ENCODE measurements around the gene RPL19.
"Not testable (repeated sequence)": the region's sequence is repeated elsewhere in the genome, so short reads cannot be mapped to it uniquely, and the experiment has no call there.

RPL19 gene

DNA sequence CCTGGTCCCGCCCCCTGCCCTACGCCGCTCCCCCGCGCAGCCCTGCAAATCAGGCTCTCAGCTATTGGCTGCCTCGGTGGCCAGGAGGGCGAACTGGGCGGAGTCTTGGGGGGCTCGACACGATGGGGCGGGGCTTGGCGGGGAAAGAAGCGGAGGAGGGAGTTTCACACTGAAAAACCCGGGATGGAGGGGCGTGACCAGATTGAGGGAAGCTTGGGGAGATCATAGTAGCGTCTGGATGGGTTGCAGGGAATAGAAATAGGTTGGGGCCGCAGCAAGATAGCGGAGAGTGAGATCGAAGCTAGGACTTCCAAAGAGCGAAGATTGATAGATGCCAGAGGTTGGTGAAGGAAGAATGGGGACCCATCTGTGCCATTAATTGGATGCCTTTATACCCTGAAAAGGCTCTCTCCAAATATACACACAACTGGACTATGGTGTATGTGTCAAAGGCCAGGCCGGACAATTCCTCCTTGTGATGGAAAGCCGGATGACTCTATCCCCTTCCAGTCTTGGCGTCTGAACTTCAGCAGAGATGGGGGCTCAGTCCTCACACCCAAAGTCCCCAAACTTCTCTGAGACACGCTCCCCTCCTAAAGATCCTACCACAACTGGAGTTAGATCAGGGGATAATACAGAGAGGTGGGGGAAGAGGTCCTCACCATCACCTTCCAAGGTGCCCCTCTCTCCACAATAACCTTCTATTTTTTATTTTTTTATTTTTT, 26.0 kb downstream of the RPL19 start:
- peak; percentile 58 for DNase-seq

- no peak for DNase-seq
These were observed 27.4 kb downstream of the RPL19 start for GRCh38 chr17:39227364-39227919.

GRCh38 chr17:39229274-39229913, 29.3 kb downstream of the RPL19 start:
- no peak for DNase-seq

GRCh38 chr17:39230361-39230760, 30.3 kb downstream of the RPL19 start:
- no peak for DNase-seq

GRCh38 chr17:39231091-39231561, 31.0 kb downstream of the RPL19 start:
- DNase-seq: no peak

DNA sequence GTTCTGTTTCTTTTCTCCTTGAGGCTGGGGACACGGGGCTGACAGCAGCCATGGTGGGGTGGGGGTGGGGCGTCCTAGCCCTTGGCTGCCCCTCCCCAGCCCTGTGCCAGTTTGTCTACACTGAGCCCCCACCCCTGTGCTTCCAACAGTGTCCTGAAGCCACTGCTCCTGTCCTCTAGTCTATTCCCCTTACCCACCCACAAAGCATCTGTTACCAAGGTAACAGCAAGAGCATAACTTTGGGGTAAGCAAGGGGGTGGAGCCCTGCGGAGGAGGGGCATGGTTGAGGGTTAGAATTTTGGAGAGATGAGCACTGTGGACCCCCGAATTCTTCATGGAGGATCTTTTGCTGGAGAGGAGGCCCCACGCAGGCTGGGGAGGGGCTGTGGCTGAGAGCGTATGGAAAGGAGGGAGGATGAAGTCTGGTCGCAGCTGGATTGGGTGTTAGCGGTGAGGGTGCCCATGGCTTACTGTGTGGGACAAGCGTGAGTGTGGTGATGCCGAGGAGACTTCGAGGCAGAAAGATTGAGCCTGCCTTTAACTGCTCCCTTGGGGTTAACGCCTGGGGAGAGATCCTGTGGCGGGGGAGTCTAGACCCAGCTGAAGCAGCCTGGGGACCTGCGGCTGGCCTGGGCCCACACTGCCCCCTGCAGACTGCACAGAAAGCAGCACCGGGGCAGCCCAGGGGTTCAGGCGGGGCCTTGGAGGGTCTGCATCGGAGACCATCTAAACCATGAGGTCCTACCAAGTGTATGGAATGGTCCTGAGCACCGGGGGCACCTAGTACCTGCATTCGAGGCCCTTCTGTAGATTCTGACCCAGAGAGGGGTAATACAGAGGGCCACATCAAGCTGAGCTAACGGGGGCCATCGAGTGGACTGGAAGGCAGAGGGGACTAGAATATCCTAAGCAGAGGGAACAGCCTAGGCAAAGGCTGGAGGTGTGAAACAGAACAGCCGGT, 31.8 kb downstream of the RPL19 start:
- peak; percentile 70 for DNase-seq

DNA sequence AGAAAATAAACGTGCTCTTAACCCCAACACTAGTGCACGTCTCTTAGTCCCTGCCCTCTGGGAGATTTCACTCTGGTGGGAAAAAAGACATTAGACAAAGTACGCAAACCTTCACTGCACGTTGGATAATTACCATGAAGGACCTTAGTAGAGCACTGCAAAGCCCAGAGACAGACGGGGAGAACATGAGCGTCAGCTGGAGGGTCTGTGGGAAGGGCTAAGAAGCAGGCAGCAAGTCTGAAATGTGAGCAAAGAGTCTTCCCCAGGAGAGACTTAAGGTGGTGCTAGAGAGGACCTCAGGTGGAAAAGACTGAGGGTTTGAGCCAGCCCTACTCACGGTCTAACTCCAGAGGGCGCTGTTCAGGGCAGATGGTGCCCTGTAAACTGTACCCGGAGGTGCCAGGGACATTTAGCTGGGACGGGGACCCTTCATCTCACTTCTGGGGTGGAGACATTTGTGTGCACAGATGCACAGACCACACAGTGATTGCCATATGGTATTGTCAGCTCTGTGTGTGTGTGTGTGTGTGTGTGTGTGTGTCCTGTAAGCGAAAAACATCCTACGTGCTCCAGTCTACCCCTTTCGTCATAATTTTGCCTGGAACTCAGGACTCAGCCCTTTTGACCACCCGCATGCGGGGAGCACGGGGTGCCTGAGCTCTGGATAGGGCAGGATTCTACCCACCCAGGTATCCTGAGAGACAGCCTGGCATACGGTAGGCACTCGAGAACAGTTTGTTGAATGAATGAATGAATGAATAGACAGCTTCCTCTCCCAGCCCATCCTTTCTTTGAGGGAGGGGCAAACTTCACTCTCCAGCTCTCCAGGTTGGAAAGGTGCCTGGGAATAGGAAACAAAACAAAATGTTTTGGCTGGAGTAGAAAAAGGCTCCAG, 35.7 kb downstream of the RPL19 start:
- peak; percentile 73 for DNase-seq

- DNase-seq: no peak
These were observed 36.4 kb downstream of the RPL19 start for GRCh38 chr17:39236450-39236927.

GRCh38 chr17:39236981-39237441, 36.9 kb downstream of the RPL19 start:
- DNase-seq: no peak

DNA sequence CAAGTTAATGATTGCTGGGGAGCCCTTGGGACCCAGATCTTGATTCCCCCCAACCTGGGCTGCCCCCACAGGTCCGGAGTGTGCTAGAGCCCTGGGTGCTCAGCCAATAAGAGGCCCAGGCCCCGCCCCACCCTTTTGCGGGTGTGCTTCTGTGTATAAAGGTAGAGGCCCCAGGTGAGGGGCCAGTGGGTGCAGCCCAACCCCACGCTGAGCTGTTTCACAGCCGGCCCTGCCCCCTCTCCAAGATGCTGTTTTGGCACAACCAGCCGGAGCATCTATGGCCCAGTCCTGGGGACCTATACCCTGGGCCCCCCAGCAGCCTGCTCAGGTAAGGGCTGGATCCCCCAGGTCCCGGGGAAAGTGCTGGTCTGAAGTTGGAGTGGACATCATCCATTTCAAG, 37.5 kb downstream of the RPL19 start:
- DNase-seq: no peak

DNA sequence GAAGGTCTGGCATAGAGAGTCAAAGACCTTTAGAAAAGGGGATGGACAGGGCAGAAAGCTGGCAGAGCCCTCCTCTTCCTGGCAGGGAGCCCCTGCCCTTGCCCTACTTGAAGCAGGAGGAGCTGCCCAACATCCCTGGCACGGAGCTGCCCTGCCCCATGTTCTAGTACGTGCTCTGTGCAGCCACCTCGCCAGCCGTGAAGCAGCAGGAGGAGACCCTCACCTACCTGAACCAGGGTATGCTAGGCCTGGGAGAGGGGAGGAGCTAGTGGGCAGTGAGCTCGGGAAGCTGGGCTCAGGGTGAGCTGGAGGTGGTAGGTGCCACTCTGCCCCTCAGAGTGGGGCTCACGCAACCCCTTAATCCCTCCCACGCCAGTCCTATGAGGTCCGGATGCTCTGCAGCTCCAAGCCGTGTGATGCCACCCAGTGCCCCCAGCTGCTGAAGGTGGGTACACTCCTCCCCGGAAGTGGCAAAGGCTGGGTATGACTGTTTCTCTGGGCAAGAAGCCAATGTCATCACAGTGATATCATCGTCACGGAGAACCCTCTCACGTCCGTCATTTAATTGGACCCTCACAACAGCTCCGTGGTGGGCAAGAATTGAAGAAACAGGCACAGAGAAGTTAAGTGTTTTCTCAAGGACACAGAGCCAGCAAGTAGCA, 38.4 kb downstream of the RPL19 start:
- DNase-seq: peak; percentile 91

- DNase-seq: peak; percentile 81
These were observed 39.7 kb downstream of the RPL19 start for GRCh38 chr17:39239640-39240314.

DNA sequence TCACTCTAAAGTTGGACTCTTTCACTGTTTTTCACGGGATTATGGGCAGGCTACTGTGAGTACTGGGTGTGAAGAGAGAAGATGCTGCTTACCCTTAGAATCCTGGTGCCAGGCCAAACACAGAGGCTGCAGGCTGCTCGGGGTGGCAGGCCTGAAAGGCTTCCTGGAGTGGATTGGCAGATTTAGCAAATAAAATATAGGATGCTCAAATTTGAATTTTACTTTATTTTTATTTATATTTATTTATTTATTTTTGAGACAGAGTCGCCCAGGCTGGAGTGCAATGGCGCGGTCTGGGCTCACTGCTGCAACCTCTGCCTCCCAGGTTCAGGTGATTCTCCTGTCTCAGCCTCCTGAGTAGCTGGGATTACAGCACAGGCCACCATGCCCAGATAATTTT, 40.5 kb downstream of the RPL19 start:
- no peak for DNase-seq

GRCh38 chr17:39243155-39243554, 43.1 kb downstream of the RPL19 start:
- no peak for DNase-seq

- no peak for DNase-seq
These were observed 44.0 kb downstream of the RPL19 start for GRCh38 chr17:39244016-39244599.

GRCh38 chr17:39244600-39245570, 44.8 kb downstream of the RPL19 start:
- DNase-seq: peak; percentile 85

GRCh38 chr17:39246274-39246673, 46.2 kb downstream of the RPL19 start:
- no peak for DNase-seq

DNA sequence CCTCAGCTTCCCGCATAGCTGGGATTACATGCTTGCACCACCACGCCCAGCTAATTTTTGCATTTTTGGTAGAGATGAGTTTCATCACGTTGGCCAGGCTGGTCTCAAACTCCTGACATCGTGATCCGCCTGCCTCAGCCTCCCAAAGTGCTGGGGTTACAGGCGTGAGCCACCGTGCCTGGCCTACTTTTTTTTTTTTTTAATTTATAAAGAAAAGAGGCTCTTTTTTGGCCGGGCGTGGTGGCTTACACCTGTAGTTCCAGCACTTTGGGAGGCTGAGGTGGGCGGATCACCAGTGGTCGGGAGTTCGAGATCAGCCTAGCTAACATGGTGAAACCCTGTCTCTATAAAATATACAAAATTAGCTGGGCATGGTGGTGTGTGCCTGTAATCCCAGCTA, 50.0 kb downstream of the RPL19 start:
- DNase-seq: not testable (repeated sequence)

- DNase-seq: no peak
These were observed 51.9 kb downstream of the RPL19 start for GRCh38 chr17:39251997-39252396.
